ENCODE data around the gene ZDHHC7.

Gene ZDHHC7

DNA sequence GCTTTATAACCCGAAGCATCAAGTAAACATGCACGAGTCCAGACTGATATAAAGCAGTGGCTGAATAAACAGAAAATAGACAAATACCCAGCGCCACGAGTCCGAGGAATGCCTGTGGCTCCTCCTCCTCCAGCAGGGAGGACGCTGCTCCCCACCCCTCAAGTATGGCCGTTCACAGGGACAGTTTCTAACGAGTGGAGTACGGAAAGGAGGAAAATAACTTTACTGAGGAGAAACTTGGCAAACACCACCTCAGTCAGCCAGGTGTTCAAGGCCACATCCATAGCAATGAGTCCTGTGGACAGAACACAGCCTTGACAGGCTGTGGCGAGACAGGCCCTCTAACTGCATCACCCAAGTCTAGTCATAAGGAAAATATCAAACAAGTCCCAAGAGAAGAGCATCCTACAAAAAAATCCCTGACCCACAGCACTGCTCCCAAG, 9.2 kb downstream of the ZDHHC7 start:
- DNase-seq (ENCODE audit: insufficient read length, low spot score) (no peak), FAIRE-seq (no peak)

DNA sequence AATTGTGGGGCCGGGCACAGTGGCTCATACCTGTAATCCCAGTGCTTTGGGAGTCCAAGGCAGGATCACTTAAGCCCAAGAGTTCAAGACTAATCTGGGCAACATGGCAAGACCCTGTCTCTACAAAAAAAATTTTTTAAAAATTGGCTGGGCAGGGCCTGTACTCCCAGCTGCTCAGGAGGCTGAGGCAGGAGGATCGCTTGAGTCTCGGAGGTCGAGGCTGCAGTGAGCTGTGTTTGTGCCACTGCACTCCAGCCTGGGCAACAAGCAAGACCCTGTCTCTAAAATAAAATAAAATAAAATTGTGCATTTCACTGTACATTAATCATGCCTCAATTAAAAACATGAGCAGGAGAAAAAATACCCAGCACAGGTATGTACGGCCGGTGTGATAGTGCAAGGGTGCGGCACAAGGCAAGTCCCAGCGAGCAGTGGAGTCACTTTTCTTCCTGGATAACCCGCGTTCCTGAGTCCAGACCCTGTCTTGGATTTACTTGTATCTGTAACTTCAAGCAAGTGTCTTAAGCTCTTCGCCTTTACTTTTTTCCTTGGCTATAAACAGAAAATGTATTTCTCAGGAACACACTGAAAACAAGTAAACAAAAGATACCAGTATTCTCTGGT, 11.4 kb downstream of the ZDHHC7 start:
- FAIRE-seq (no peak), DNase-seq (ENCODE audit: insufficient read length, low spot score) (no peak)

DNA sequence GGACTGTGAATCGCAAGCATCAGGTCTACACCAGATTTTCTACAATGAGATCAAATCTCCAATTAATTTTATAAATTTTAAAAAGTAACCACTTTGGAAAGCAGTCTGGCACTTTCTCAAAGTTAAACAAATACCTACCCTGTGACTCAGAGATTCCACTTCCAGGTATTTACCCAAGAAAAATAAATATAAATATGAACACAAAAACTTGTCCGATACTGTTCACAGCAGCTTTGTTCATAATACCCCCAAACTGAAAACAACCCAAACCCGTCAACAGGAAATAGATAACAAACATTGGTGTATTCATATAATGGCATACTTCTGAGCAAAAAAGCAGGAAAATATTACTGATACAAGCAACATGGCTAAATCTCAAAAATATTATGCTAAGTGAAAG, 12.1 kb downstream of the ZDHHC7 start:
- DNase-seq (ENCODE audit: insufficient read length, low spot score) (no peak), FAIRE-seq (no peak)

DNA sequence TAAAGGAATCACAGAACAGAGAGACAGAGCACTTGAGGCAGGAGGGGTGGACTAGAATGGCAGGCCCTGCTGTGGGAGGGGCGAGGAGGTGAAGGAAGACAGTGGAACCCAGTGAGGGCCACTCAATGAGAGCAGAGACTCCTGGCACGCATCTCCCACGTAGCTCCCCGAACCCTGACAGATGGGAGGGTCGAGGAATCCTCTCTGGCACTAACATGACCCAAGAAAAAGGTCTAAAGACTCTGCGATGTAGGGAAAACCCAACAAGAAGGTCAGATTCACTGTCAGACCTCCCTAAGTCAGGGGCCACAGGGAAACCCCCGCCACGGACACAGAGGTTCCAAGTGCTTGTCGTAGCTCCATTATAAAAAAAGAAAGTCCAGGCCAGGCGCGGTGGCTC, 15.0 kb downstream of the ZDHHC7 start:
- FAIRE-seq (no peak), DNase-seq (ENCODE audit: insufficient read length, low spot score) (no peak)

DNA sequence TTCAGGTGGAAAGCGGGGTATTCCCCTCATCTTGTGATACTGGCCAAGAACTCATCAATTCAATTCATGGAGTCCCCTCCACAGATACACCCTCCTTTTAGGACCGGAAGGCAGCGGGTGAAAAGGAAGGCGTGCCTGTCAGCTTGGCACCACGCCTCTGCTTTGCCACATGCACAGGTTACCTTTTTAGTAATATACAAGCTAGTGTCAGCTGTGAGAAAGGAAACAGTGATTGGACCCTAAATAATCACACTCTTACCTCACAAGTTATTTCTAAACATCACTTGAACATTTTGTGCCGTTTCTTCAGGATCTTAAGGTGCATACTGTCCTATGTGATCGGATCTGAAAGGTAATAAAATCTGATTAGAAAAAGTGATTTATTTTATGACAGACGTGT, 15.7 kb downstream of the ZDHHC7 start:
- FAIRE-seq, result no peak
- DNase-seq (ENCODE audit: insufficient read length, low spot score), result no peak

DNA sequence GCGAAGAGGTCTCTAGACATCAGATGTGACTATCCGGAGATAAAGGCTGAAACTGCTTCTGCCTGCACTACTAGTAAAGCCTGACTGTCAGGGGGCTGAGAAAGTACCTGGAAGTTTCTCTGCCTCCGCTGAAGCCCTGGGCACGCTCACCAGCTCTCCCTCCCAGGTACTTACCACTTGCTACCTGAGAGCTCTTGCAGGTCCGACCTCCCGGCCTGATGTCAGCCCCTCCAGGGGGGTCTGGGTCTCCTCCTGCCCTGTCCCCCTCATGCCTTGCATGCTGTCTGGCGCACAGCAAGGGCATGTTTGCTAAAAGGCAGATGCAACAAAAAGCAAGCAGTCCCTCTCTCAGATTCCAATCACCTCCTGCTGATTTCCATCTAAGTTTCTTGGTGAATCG, 17.4 kb downstream of the ZDHHC7 start:
- no peak for DNase-seq (ENCODE audit: insufficient read length, low spot score)
- no peak for FAIRE-seq

DNA sequence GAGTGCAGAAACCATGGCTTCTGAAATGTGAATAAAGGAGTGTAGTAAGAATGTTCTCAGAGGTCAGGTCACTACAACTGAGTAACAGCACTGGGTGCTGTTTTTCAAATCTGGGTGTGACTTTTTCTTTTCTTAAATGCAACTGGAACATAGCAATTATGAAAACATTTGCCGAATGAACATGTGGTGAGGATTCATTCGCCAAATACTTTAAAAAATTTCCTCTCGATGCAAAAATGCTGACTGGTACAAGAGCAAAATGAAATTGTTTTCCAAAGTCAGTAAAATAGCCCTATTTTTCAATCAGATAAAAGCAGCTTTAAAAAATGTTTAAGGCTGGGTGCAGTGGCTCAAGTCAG, 18.6 kb downstream of the ZDHHC7 start:
- DNase-seq (ENCODE audit: insufficient read length, low spot score) (no peak), FAIRE-seq (no peak)

DNA sequence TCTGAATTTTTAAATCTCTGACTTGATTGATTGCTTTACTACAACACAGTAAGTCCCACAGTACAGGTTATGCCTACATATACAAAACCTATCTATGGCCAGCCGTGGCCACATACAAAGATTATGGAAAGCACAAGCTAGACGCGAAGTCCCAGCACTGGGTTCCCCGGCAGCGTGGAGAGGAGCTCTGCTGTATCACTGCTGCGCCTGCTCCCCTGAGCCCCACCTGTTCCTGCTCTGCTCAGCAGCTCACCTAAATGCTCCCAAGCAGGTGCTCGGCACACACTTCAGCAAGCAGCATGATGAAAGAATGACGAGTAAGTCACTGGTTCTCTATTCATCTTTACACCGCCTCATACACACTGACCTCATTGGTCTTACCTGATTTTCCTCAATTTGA, 20.6 kb downstream of the ZDHHC7 start:
- FAIRE-seq (no peak), DNase-seq (ENCODE audit: insufficient read length, low spot score) (no peak)

DNA sequence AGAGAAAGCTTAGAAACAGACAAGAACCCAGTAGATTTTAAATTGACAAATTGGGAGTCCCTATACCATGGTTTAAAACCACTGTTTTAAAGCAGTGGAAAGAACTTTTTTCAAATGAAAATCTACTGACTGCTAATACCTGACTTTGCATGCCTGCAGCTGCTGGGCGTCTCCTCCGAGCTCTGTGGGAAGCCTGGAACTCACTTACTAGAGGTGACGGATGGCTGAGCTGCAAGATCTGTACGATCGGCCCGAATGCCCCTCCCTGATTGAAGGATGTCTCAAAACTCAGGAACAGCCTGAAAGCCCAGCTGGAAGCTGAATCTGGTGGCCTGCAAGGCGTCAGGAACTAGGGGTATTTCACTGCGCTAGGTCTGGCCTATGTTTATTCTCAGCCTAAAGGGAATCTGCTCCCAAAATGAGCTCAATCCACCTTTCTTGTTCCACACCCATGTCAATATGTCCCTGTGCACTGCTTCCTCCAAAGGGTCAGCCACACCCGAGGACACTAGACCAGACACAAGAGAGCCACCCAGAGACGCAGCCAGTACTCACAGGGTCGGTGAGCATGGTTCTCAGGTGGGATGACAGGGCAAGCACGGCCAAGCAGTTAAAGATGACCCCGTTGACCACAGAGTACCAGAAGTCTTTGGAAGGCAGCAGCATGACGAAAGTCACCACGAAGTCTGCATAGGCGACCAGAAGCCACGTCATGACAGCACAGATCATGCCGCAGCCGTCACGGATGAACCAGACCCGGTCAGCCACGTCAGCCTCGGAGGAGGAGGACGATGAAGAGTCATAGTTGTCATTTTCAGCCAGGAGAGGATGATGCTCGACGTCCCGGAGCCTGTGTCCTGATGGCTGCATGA, 21.4 kb downstream of the ZDHHC7 start:
- DNase-seq (ENCODE audit: insufficient read length, low spot score) (no peak), FAIRE-seq (peak; percentile 4)

DNA sequence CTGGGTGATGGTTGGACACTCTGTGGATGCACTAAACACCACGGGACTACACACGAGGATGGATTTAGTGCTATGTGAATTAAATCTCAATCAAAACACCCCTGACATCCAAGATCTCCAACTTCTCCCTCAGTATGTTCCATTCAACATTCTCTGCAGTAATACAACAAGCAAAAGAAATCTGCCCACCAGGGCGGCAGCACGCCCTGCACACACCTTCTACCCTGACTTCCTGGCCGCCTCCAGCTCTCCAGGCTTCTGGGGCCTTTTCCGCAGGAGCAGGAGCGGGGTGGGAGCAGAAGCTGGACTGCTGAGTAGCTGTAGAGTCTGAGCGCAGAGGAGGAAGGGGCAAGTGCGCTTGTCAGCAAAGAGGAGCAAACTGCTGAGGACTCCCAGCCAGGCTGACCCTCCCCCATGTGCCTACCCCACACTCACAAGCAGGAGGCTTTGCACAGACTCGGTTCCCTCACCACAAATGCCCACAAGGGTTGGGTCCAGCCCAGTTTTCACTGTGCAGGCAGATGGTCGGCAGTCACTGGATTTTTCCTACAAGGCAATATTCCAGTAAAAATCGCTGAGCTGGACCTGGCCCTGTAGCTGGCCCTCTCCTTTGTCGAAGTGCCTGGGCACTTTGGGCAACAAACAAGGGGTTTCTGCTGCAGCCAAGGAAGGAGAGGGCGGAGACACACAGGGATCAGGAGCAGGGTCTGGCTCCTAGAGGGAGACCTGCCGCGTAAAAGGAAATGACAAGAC, 22.8 kb downstream of the ZDHHC7 start:
- FAIRE-seq, result no peak
- DNase-seq (ENCODE audit: insufficient read length, low spot score), result no peak

DNA sequence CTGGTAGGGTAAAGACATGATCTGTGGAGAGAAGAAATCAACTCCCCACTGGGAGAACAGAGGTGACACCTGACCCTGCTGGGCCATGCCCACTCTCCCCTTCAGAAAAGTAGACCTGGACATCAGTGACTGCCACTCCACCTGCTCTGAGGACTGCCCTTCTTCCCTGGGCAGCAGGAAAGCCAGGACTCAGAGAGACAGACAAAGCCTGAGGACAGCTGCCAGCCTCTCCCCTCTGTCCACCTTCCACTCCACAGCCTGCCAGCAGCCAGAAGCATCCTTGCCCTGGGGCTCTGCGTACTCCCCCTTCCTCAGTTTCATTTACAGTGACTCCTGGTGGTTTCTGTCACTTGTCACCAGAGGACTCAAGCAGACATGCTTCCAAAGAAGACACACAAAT, 24.5 kb downstream of the ZDHHC7 start:
- DNase-seq (ENCODE audit: insufficient read length, low spot score) (no peak), FAIRE-seq (peak; percentile 40)

DNA sequence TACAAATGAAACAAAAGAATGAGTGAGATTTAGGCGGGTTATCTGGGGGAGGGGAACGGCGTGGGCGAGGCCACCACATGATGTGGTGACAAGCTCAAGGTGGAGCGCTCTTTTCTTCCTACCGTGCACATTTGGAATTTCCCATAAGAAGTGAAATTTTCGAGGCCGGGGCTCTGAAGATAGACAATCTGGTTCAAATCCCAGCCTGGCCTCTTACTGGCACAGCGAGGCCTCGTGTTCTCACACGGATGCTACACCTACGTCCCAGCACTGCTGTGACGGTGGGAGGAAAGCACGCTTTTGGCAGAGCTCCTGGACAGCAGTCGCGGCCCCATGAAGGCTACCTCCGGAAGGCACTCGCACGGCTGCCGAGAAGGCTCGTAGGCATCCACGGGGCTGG, 25.2 kb downstream of the ZDHHC7 start:
- no peak for DNase-seq (ENCODE audit: insufficient read length, low spot score)
- FAIRE-seq, result no peak

DNA sequence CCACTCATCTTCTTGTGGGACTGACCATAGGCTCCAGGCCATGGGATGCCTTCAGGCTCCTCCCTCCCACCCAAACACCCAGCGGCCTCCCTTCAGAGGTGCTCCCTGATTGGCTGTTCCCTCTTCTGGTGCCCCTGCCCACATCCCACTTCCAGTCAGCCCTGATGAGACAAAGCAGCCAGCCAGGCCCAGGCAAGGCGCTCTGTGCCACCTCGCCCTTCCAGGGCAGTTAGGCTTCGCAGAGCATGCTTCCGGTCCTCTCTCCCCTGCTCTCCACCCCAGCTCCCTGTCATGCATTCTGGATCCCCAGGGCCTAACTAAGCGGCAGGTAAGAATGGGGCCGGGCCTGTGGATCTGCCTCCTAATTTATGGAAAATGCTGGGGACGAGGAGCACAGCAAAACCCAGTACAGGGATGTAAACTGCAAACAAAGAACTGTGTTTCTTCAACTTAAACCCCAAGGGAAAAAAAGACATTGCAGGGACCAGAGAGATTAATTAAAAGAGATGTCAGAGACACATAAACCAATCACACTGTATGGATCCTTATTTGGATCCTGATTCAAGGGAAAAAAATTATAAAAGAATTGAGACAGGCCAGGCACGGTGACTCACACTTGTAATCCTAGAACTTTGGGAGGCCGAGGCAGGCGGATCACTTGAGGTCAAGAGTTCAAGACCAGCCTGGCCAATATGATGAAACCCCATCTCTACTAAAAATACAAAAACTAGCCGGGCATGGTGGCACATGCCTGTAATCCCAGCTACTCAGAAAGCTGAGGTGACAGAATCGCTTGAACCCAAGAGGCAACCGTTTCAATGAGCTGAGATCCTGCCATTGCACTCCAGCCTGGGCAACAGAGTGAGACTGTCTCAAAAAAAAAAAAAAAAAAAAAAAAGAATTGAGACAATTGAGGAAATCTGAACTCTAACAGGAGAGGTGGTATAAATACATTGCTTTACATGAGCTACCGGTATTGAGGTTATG, 26.0 kb downstream of the ZDHHC7 start:
- FAIRE-seq, result no peak

DNA sequence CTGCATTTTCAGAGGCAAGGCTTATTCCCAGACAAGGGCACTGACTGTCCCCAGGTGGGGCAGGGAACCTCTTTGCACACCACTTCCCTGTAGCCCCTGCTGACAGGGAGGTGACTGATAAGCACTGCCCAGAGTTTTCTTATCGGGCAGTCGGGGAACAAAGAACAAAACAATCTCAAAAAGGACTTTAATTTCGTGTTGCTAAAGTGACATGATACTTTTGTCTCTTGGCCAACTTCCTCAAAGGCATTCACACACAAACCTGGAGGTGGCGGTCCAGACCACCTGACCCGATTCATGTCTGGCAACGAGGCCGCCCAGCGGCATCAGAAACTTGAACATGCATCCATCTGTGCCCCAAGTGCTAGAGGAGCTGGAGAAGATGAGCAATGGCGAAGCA, 28.9 kb downstream of the ZDHHC7 start:
- FAIRE-seq (no peak), DNase-seq (ENCODE audit: insufficient read length, low spot score) (no peak)

More for the DNA sequence above, 26.0 kb downstream of the ZDHHC7 start:
- peak; percentile 53 for DNase-seq (ENCODE audit: insufficient read length, low spot score)

DNA sequence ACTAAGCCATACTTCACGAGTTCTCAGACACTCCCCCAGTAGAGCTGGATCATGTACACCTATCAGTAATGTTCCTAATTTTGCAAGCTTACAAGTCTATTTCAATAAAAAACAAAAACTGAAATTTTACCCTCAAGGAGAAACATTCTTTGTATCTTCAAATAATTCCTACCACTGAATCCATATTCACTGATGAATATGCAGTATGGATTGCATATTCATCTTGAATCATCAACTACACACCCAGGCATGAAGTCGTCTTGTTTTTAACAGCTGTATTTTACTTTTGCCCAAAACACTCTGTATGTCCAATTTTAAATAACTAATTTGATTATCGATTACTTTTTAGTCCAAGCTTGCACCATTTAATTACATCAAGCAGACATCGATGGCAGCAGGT, 31.8 kb downstream of the ZDHHC7 start:
- DNase-seq (ENCODE audit: insufficient read length, low spot score), result no peak
- no peak for FAIRE-seq

DNA sequence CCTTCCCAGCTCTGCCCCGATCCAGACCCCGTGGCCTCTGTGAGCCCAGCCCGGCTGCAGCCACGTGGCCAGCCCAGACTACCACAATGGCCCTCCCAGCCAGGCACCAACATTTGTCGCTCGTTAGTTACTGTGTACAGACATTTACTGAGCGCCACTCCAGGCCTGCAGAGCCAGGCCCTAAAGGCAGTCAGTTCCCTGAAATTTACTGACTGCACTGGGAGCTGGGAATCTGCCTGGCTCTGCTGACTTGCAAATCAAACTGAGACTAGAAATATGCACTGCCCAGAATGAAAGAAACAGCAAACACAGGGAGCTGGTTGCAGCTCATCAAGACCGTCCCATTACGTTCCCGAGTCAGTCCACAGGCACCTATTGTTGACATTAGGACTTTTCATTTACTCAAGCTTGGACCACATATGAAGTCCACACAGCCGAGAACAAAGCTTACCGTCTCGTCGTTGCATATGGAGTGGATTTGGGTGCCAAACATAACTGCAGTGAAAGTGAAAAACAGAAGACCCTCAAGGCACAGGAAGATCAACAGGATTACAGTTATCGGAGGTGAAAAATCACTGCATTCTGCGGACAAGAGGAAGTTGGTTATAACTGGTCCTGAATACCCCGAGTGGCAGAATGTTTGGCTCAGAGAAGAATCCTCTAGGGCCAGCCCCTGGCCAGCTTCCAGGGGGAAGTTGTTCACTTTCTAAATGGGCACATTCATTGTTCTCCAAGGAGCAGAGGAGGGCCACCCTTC, 34.5 kb downstream of the ZDHHC7 start:
- DNase-seq (ENCODE audit: insufficient read length, low spot score), result no peak
- no peak for FAIRE-seq

DNA sequence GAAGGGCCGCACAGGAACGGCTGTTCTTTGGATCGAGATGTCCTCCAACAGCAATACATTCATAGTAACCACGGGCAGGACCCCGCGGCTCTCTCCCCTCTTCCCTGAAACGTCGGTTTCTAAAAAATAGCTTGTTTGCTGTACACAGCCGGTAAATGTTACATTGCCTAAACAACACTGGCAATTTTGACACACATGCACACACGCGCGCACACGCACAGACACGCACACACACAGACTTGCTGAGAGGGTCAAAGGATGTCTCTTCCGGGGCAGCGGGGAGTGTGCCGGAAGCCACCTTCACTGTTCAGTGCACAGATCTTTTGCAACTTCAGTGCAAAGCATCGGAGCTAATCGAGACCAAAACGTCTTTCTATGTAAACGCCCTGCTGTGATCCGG, 35.8 kb downstream of the ZDHHC7 start:
- FAIRE-seq (no peak), DNase-seq (ENCODE audit: insufficient read length, low spot score) (no peak)

DNA sequence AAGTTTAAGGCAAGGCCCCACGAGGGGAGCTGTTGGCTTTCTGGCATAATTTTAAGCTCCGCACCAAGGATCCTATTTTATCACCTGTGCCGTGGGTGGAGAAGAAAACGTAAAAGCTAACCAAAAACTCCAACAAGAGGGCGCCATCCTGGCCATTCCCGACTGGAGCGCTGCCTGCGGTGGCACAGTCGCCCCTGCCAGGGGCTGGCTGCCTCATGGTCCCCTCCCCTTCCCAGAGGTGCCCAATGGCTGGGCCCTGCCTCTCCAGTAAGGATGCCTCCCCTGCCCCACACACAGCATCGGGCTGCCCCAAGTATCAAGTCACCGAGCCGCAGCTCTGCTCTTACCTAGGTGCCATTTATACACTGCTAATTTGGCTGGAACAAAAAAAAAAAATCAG, 36.3 kb downstream of the ZDHHC7 start:
- FAIRE-seq (no peak), DNase-seq (ENCODE audit: insufficient read length, low spot score) (no peak)

DNA sequence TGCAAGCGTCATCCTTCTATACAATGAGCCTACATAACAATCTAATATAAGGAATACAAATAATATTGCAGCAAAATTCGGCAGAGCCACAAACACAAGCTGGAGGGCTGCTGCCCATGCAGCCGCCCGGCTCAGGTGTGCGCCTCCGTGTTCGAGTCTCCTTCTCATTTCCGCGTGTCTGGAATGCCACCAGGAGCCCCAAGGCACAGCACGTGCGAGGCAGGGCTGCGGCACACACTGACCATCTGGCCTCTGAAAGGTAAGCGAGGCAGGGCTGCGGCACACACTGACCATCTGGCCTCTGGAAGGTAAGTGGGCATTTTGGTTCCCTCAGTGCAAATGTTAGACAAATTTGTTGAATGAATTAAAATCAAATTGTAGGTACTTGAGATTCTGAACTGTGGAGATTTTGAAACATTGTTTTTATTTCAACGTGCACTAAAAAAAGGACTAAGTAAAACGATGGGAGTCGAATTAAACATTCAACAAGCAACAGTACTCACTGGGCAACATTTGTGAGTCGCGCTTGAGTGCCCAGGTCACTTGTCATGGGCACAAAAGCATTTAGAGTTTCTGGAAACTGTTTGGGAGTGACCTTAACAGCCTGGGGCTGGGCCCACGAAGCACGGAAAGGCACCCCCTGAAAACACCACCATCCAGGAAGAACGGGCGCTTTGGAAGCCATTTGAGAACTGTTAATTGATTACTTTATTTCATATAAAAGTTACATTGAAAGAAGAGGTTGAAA, 37.4 kb downstream of the ZDHHC7 start:
- DNase-seq (ENCODE audit: insufficient read length, low spot score), result no peak
- FAIRE-seq, result no peak
